ENCODE results near the gene RASAL1.

- TF ChIP-seq CTCF (IDR thresholded peaks at IDR 0.05; ENCODE audit: low read depth, low read length), result no peak
- TF ChIP-seq MAX (IDR thresholded peaks at IDR 0.05; ENCODE audit: low read depth, low read length), result no peak
- TF ChIP-seq POLR2A (IDR thresholded peaks at IDR 0.05; ENCODE audit: extremely low read depth, insufficient read length), result no peak
- TF ChIP-seq MYC (IDR thresholded peaks at IDR 0.05; ENCODE audit: low read depth, low read length), result no peak
These were observed 71.9 kb downstream of the RASAL1 start for GRCh38 chr12:113063396-113064350.
